IMR-90 (cell line): ENCODE measurements around the gene CELA2B. TPM values are rescaled to one million over a fixed set of nuclear protein-coding genes. Genes with fewer than 3 reads are reported as not detected.
A peak's percentile ranks its signal among the peaks of the same experiment; 100 is the strongest.

Source experiments
- ATAC-seq: fragments of 200-7000 bp; cut with Tn5 transposase; 2 replicates; pipeline ENCODE4 v1.9.1; 2020; ENCODE audit warnings: low read depth, mild to moderate bottlenecking, moderate library complexity
- BruUV-seq: library from RNA; stranded (reverse); fragments of 400-500 nt; replicated peaks from 2 replicates; lab custom pipeline; 2021; lab: Mats Ljungman, UMichigan
- CTCF ChIA-PET: fragments of 300-600 bp; formaldehyde crosslinking; extraction: SDS; loops from one replicate; lab custom pipeline; 2021; ENCODE audit warnings: antibody characterized with exemption; lab: Yijun Ruan, JAX
- POLR2A ChIA-PET: fragments of 300-600 bp; sonication (Branson Sonifier 250); formaldehyde crosslinking; loops from one replicate; lab custom pipeline; 2022; ENCODE audit warnings: antibody characterized with exemption; ENCODE audit not compliant: unreplicated experiment; lab: Charles Lee
- DNase-seq: peaks from one replicate; pipeline ENCODE4 v3.0.0; 2013
- H2AFZ ChIP-seq: replicated peaks from 2 replicates; pipeline ENCODE3; 2013; ENCODE audit warnings: low read length, mild to moderate bottlenecking; ENCODE audit not compliant: poor library complexity
- H2AK5ac ChIP-seq: 2 replicates; pipeline ENCODE4 v1.6.1; 2013; ENCODE audit warnings: low read depth, low read length, inconsistent platforms
- H2AK9ac ChIP-seq: replicated peaks from 2 replicates; pipeline ENCODE3; 2013; ENCODE audit warnings: mild to moderate bottlenecking, low read depth, low read length, moderate library complexity; ENCODE audit not compliant: poor library complexity
- H2BK120ac ChIP-seq: 2 replicates; pipeline ENCODE4 v1.6.1; 2013; ENCODE audit warnings: low read depth, low read length, inconsistent platforms
- H2BK15ac ChIP-seq: 3 replicates; pipeline ENCODE4 v1.6.1; 2013; ENCODE audit warnings: low read depth, low read length, inconsistent platforms
- H2BK20ac ChIP-seq: 2 replicates; pipeline ENCODE4 v1.6.1; 2013; ENCODE audit warnings: low read depth, mild to moderate bottlenecking, inconsistent platforms, low read length, moderate library complexity
- H2BK5ac ChIP-seq: 2 replicates; pipeline ENCODE4 v1.6.1; 2013; ENCODE audit warnings: mild to moderate bottlenecking, low read depth, low read length, inconsistent platforms; ENCODE audit not compliant: poor library complexity, severe bottlenecking
- H3K14ac ChIP-seq: replicated peaks from 2 replicates; pipeline ENCODE4 v1.6.1; 2013; ENCODE audit warnings: low read depth, low read length, inconsistent platforms
- H3K18ac ChIP-seq: 2 replicates; pipeline ENCODE4 v1.6.1; 2013; ENCODE audit warnings: low read depth, low read length, control low read depth
- H3K23ac ChIP-seq: 2 replicates; pipeline ENCODE4 v1.6.1; 2013; ENCODE audit warnings: low read depth, low read length, inconsistent platforms
- H3K27ac ChIP-seq: 2 replicates; pipeline ENCODE4 v1.5.1; 2013; ENCODE audit warnings: mild to moderate bottlenecking, control low read depth, low read length; ENCODE audit not compliant: insufficient read depth
- H3K27me3 ChIP-seq: 2 replicates; pipeline ENCODE4 v1.6.1; 2013; ENCODE audit warnings: low read length; ENCODE audit not compliant: control insufficient read depth, insufficient read depth
- H3K36me3 ChIP-seq: 2 replicates; pipeline ENCODE4 v1.6.1; 2013; ENCODE audit warnings: low read length, mixed read lengths; ENCODE audit not compliant: control insufficient read depth, insufficient read depth
- H3K4ac ChIP-seq: 2 replicates; pipeline ENCODE4 v1.6.1; 2013; ENCODE audit warnings: low read depth, low read length, inconsistent platforms
- H3K4me1 ChIP-seq: 2 replicates; pipeline ENCODE4 v1.6.1; 2013; ENCODE audit warnings: low read length, mixed read lengths; ENCODE audit not compliant: control insufficient read depth, insufficient read depth
- H3K4me2 ChIP-seq: 2 replicates; pipeline ENCODE4 v1.6.1; 2013; ENCODE audit warnings: low read depth, mild to moderate bottlenecking, control low read depth, low read length, moderate library complexity
- H3K4me3 ChIP-seq: 2 replicates; pipeline ENCODE4 v1.5.1; 2013; ENCODE audit warnings: low read depth, mild to moderate bottlenecking, control low read depth, low read length, moderate library complexity; ENCODE audit not compliant: insufficient read depth
- H3K56ac ChIP-seq: 2 replicates; pipeline ENCODE4 v1.6.1; 2013; ENCODE audit warnings: low read length, inconsistent platforms; ENCODE audit not compliant: insufficient read depth; ENCODE audit errors: extremely low read depth
- H3K79me1 ChIP-seq, 2 experiments: 2 replicates each; pipeline ENCODE4 v1.6.1; 2013; ENCODE audit warnings: low read length in 2 of 2, inconsistent platforms in 1 of 2, low read depth in 1 of 2
- H3K9ac ChIP-seq: 2 replicates; pipeline ENCODE4 v1.6.1; 2013; ENCODE audit warnings: low read depth, low read length, control low read depth
- H3K9me1 ChIP-seq: 2 replicates; pipeline ENCODE4 v1.6.1; 2013; ENCODE audit warnings: low read length, inconsistent platforms; ENCODE audit not compliant: insufficient read depth
- H3K9me3 ChIP-seq: 2 replicates; pipeline ENCODE4 v1.6.1; 2013; ENCODE audit warnings: low read length; ENCODE audit not compliant: control insufficient read depth, insufficient read depth
- H4K20me1 ChIP-seq: 2 replicates; pipeline ENCODE4 v1.6.1; 2013; ENCODE audit warnings: low read length, inconsistent platforms; ENCODE audit not compliant: insufficient read depth
- H4K5ac ChIP-seq: 2 replicates; pipeline ENCODE4 v1.6.1; 2013; ENCODE audit warnings: mild to moderate bottlenecking, low read depth, low read length, control low read depth
- H4K8ac ChIP-seq, 2 experiments: 2 replicates each; pipeline ENCODE4 v1.6.1; 2013; ENCODE audit warnings: low read depth in 2 of 2, low read length in 2 of 2, control low read depth in 1 of 2, inconsistent platforms in 1 of 2
- H4K91ac ChIP-seq: 2 replicates; pipeline ENCODE4 v1.6.1; 2013; ENCODE audit warnings: low read depth, low read length, inconsistent platforms; ENCODE audit not compliant: insufficient read depth
- BHLHE40 ChIP-seq: fragments of 150-350 bp; IDR thresholded peaks from 2 replicates; pipeline ENCODE4 v1.6.1; 2016; ENCODE audit warnings: mild to moderate bottlenecking, low read depth, low read length
- CEBPB ChIP-seq: IDR thresholded peaks from 2 replicates; pipeline ENCODE4 v1.6.1; 2012; ENCODE audit warnings: low read depth, low read length, improper control_type of control experiment
- CHD1 ChIP-seq: IDR thresholded peaks from 2 replicates; pipeline ENCODE4 v1.6.1; 2012; ENCODE audit warnings: low read depth, low read length, improper control_type of control experiment
- CTCF ChIP-seq: conservative IDR thresholded peaks from 2 replicates; pipeline ENCODE4 v1.5.1; 2012; ENCODE audit warnings: mild to moderate bottlenecking, low read depth, low read length, improper control_type of control experiment
- ELK1 ChIP-seq: fragments of 150-350 bp; IDR thresholded peaks from 2 replicates; pipeline ENCODE4 v1.6.1; 2016; ENCODE audit warnings: low read depth, mild to moderate bottlenecking, low read length, moderate library complexity, borderline replicate concordance
- FOS ChIP-seq: fragments of 150-350 bp; IDR thresholded peaks from 2 replicates; pipeline ENCODE4 v1.6.1; 2016; ENCODE audit warnings: low read depth, low read length
- MXI1 ChIP-seq: IDR thresholded peaks from 2 replicates; pipeline ENCODE4 v1.6.1; 2012; ENCODE audit warnings: low read depth, mild to moderate bottlenecking, low read length, moderate library complexity, borderline replicate concordance
- NFE2L2 ChIP-seq: fragments of 150-350 bp; IDR thresholded peaks from 2 replicates; pipeline ENCODE4 v1.6.1; 2016; ENCODE audit warnings: low read depth, mild to moderate bottlenecking, low read length
- POLR2A ChIP-seq: IDR thresholded peaks from 2 replicates; pipeline ENCODE4 v1.6.1; 2012; ENCODE audit warnings: mild to moderate bottlenecking, low read depth, low read length
- RCOR1 ChIP-seq: IDR thresholded peaks from 2 replicates; pipeline ENCODE4 v1.6.1; 2012; ENCODE audit warnings: mild to moderate bottlenecking, low read length, improper control_type of control experiment; ENCODE audit not compliant: insufficient replicate concordance
- RFX5 ChIP-seq: IDR thresholded peaks from 2 replicates; pipeline ENCODE4 v1.8.0; 2012; ENCODE audit warnings: low read depth, mild to moderate bottlenecking, low read length, moderate library complexity
- SMC3 ChIP-seq: fragments of 150-350 bp; IDR thresholded peaks from 2 replicates; pipeline ENCODE4 v1.6.1; 2016; ENCODE audit warnings: low read depth, mild to moderate bottlenecking, antibody characterized with exemption, low read length, moderate library complexity
- USF2 ChIP-seq: fragments of 150-350 bp; IDR thresholded peaks from 2 replicates; pipeline ENCODE4 v1.6.1; 2017; ENCODE audit warnings: mild to moderate bottlenecking, antibody characterized with exemption, low read length, low read depth
- WGBS, 2 experiments: methylation state at CpG; one replicate each; pipeline versions ENCODE4 v1.1.5 to v1.1.7; 2013; ENCODE audit warnings: missing lambda C conversion rate in 2 of 2; ENCODE audit not compliant: insufficient read length in 1 of 2; ENCODE audit errors: extremely low coverage in 2 of 2; 5-methylcytosine and 5-hydroxymethylcytosine counted together
- dilution Hi-C: fragments of 300-500 bp; cut with HindIII; formaldehyde crosslinking; loops from one replicate; pipeline ENCODE4 v1.14.3; 2018; ENCODE audit warnings: low sequenced_read_pairs; ENCODE audit not compliant: unreplicated experiment
- in situ Hi-C: fragments of 300-500 bp; cut with MboI; formaldehyde crosslinking; loops from 3 replicates; pipeline ENCODE4 v1.14.3; 2019; ENCODE audit warnings: low sequenced_read_pairs, inconsistent platforms, mixed read lengths
- intact Hi-C: fragments of 100-400 bp; cut with micrococcal nuclease; formaldehyde crosslinking; loops from 2 replicates; pipeline ENCODE4 v1.10.0; 2022
- polyA plus RNA-seq, 3 experiments: library from polyadenylated mRNA; depleted of rRNA; stranded (reverse); fragments of >200 nt; gene quantifications; 2 replicates each; pipeline ENCODE4 v1.2.3, GENCODE V29; 2012; ENCODE audit warnings: low replicate concordance in 1 of 3
- total RNA-seq: library from RNA; depleted of rRNA; stranded (reverse); fragments of >200 nt; gene quantifications from 2 replicates; pipeline ENCODE4 v1.2.3, GENCODE V29; 2012

Gene CELA2B
- total and polyA plus RNA-seq, 2 of the 4 experiments (the other 2 are of a cell fraction) = not detected

- CTCF ChIA-PET = no interaction called here
- POLR2A ChIA-PET = no interaction called here
- intact Hi-C loops = no loop called here
Observed at GRCh38 chr1:15428815-15429435, 47.0 kb upstream of the CELA2B start.

More at GRCh38 chr1:15428815-15429435, 47.0 kb upstream of the CELA2B start:
- Histone ChIP-seq H3K4ac (no peak overlapping the region), H2AK5ac (peak overlapping the region; percentile 0; the same call in 1 of the 2 replicates), H3K9me3 (no peaks in the 10 kb centered on the region), H4K8ac (no peak overlapping the region), H3K4me1 (peaks cover 28% of the 10 kb centered on the region), H3K27me3 (no peaks in the 10 kb centered on the region), H3K79me1 (peaks cover 2 to 28% of the 10 kb centered on the region in 2 experiments; a peak in 1 of 4 replicates), H3K23ac (no peak overlapping the region), H3K4me2 (no peak overlapping the region), H4K20me1 (peaks cover 7% of the 10 kb centered on the region), H3K14ac (no peak overlapping the region), H2AFZ (no peak overlapping the region), H3K9me1 (peaks cover 14% of the 10 kb centered on the region), H2AK9ac (no peak overlapping the region), H3K18ac (no peak overlapping the region), H3K27ac (no peak overlapping the region), H4K5ac (no peak overlapping the region), H2BK20ac (no peak overlapping the region), H3K36me3 (peaks cover 7% of the 10 kb centered on the region), H2BK15ac (no peak overlapping the region), H3K9ac (no peak overlapping the region), H3K56ac (no peak overlapping the region), H2BK120ac (no peak overlapping the region), H2BK5ac (no peak overlapping the region), H3K4me3 (no peak overlapping the region), H4K91ac (no peak overlapping the region)
- in situ Hi-C loops = loop anchor here (5.0 to 10.0 kb wide), 2 partner anchors 102 to 274 kb away; partner anchors contain the start of gene TMEM51
- WGBS, 2 experiments = 100% methylated on average over 1 of the region's 18 CpGs; no CpG with 5 or more reads in 1 of the 2 experiments
- DNase-seq (no peak), ATAC-seq (no peak)
- TSS peak; percentile 60 for BruUV-seq
- dilution Hi-C loops = no loop called here
- TF ChIP-seq ELK1 (no peak), NFE2L2 (no peak), MXI1 (no peak), USF2 (no peak), POLR2A (no peak), BHLHE40 (no peak), SMC3 (no peak), RFX5 (no peak), CEBPB (no peak), RCOR1 (no peak), FOS (no peak), CTCF (no peak), CHD1 (no peak)
